HG03139 (cell line): Measurements from ENCODE around the gene ITGB4.

ENCODE experiments used
- ATAC-seq: cut with Tn5 transposase; IDR thresholded peaks from one replicate; pipeline ENCODE4 v1.9.1; 2021; ENCODE audit not compliant: unreplicated experiment

The ITGB4 gene

DNA sequence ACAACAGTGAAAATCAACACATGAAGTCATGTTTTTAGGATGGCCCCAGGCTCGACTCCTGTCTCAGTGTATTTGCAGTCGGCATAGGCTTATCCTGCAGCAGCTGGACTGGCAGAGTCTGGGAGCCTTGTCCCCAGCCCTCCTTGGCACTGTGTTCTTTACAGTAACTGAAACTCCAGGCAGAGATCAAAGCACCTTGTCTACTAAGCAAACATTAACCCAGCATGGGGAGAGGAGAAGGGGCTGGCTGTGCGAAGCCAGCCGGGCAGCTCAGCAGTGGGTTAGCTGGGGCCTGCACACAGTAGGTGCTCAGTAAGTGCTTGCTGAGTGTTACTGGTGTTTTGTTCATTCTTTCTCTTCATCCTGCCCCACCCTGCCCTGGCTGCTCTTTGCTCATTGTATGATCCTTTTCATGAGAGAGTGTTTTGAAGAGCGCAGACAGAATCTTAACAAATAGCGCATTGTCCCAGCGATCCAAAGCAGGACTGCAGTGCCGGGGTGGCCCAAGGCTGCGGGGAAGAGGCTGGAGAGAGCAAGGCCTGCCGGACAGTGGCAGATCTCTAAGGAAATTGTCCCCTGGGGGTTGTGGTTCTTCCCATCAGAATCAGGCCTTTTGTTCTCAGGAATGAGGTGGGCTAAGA, 23.5 kb upstream of the ITGB4 start:
- no peak for ATAC-seq

DNA sequence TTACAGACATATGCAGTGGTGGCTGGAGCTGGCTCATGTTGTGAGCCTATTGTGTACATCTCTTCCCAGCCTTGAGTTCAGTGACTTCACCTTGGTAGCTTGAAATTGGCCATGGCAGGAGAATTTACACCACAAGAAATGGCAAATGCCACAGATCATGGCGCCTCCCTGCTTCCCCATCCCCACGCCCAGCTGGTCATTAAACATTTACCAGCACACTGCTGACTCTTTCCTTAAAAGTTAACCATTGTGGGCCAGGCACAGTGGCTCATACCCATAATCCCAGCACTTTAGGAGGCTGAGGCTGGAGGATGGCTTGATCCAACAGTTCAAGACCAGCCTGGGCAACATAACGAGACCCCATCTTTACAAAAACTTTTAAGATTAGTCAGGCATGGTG, 22.6 kb upstream of the ITGB4 start:
- no peak for ATAC-seq

DNA sequence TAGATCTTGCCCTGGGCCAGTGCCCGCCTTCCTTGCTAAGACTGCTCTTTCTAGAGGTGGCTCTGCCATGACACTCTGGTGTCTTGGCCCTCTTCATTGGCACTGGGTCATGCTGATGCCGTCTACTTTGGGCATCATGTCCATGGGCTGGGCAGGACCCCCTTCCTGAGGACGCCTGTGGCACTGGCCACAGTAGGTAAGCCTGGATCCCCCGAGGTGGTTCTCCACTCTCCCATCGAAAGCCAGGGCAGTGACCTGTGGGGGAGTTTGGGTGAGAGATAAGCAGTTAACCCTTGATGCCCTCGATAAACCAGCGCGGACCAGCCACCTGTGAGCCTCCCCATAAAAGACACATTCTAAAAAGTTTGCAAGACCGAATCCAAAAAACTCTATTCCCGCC, 20.0 kb upstream of the ITGB4 start:
- no peak for ATAC-seq

DNA sequence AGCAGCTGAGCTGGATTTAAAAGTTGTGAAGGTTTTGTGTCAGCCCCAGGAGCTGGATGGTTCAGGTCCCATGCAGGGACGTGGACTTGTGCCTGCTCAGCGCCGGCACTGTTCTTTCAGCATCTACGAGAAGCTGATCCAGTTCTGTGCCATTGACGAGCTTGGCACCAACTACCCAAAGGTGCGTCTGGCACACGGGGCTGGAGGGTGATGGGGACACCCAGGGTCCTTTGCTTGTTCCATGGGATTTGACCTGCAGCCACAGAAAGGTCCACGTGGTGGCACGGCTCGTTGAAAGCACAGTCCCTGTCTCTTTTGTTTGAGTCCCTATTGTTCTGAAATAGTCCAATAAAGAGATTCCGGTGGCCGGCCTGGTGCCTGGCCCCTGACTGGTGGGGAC, 18.1 kb upstream of the ITGB4 start:
- ATAC-seq: no peak

DNA sequence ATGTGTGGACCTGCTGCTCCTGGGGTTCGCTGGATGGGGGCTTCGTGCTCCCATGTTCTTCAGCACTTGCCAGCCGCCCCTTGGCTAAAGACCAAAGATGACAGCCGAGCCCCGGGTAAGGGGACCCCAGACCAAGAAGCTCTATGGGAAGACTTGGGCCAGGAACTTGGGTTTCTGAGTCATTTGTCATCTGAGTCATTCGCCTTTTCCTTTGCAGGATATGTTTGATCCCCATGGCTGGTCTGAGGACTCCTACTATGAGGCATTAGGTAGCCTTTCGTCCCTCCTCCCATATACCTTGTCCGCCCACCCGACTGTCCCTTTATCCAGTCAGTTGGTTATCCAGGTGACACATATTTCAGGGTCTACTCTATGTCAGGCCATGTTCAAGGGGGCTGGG, 17.7 kb upstream of the ITGB4 start:
- no peak for ATAC-seq

DNA sequence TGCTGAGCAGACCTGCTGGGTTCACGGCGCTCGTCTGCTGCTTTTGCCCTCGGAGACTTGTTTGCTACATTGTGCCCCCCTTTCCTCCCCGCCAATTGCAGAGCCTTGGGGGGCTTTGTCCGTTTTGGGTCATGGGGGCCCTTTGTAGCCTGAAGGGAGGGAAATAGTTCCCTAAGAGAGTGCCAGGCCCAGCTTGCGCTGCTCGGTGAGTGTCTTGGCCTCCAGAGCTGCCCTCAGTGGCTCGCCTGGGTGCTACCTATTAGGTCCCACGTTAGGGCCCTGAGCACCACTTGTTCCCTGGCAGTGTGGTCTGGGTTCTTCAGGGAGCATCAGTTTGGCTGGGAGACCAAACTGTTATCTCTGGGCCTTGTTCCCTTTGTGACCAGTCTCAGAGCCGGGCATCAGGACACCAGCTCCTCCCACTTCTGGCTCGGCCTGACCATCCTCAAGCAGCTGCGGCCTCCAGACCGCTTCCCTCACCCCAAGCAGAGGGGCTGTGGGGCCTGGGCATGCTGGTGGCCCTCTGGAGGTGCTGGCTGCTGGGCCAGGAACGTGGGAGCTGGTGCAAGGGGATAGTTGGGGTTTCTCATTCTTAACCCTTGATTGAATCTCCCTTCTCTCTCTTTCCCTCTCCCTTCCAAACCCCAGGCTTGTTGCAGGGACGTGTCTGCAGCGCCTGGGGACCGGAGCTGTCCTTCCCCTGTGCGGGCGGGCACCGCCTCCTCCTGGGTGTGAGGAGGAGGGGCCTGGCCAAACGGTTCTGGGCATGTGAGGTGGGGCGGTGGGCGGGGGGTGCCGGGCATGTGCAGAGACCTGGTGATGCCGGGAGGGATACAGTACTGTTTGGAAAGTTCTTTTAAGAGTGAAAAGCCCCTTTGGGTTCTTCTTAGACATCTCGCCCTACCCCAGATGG, 16.0 kb upstream of the ITGB4 start:
- ATAC-seq: no peak

DNA sequence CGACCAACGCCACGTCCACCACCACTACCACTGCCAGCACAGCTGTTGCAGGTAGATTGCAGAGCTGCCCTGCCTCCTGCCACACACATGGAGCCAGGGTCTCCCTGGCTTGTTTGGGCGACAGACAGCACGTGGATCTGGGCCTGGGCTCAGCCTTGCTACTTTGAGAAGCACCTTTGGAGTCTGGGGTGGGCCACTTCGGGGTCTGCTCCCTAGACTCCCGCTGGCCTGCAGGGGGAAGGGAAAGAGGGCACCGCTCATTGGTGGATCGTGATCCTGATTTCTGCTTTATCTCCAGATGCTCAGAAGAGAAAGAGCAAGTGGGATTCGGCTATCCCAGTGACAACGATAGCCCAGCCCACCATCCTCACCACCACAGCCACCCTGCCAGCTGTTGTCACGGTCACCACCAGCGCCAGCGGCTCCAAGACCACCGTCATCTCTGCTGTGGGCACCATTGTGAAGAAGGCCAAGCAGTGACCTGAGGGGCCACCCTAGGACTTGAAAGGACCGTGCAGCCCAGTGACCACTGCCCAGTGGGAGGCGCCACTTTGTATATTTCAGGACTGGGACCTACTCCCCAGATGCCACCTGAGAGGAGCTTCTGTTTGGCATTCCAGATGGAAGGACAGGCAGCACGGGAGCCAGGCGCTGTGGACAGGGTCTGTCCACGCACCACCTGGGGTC, 15.1 kb upstream of the ITGB4 start:
- no peak for ATAC-seq

DNA sequence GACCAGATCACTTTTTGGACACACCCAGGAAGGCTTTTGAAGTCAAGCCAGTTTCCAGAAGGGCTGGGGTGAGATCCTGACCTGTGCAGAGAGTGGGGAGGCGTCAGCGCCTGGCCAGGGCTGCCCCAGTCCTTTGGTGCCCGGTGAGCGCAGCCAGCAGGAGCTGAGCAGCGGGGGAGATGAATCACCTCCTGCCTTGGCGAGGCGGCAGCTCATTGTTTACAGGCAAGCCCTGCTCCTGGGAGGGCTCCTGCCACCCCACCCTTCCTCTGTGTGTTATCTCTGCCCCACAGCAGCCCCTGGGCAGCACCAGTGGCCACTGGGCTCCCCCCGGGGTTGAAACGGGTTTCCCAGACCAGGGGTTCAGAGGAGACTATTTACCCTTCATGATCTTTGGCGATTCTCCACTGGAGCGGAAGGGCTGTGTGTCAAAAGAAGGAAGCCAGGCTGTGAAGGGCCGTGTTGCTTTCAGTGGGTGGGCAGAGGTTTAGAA, 14.1 kb upstream of the ITGB4 start:
- no peak for ATAC-seq

DNA sequence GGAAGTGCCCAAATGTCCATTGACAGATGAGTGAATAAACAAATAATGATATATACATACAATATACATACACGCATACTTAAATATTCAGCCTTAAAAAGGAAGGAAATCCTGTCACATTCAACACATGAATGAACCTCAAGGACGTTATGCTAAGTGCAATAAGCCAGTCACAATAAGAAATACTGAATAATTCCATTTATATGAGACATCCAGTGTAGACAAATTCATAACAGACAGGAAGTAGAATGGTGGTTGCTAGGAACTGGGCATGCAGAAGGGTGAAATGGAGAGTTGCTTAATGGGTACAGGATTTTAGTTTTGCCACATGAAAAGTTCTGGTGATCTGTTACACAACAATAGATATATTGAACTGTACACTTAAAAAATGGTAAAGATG, 8.8 kb upstream of the ITGB4 start:
- no peak for ATAC-seq

DNA sequence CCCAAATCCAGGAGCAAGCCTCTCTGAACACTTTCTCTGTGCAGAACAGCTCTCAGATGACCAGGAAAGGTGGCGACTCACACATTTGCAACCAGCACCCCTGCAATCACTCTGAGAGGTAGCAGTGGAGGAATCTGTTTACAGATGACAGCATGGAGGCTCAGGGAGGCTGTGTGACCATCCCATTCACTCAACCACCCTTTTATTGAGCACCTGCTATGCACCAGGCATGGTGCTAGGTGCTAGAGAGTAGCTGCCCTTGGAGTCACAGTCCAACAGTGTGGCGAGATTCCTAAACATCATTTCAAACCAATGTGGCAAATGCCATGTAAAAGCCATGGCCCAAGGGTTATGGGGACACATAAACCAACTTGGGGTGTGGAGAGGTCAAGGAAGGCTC, 1.5 kb upstream of the ITGB4 start:
- ATAC-seq: no peak

DNA sequence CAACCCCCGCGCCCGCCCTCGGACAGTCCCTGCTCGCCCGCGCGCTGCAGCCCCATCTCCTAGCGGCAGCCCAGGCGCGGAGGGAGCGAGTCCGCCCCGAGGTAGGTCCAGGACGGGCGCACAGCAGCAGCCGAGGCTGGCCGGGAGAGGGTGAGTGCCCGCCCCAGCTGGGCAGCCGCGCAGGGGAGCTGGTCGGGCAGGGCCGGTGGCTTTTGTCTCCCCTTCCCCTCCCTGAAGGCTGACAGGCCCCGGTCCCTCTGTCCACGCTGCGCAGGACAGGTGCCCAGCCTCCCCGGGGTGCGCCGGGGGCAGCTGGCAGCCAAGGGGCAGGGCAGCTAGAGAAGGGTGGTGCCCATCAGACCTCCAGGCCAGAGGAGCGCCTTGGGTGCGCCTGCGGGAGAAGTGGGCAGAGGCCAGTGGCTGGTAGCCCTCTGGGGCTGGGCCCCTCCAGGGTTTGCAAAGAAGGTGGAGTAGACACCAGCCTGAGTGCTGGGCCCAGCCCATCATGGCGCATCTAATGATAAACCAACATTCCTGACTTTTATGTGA, 278 bp downstream of the ITGB4 start:
- no peak for ATAC-seq

DNA sequence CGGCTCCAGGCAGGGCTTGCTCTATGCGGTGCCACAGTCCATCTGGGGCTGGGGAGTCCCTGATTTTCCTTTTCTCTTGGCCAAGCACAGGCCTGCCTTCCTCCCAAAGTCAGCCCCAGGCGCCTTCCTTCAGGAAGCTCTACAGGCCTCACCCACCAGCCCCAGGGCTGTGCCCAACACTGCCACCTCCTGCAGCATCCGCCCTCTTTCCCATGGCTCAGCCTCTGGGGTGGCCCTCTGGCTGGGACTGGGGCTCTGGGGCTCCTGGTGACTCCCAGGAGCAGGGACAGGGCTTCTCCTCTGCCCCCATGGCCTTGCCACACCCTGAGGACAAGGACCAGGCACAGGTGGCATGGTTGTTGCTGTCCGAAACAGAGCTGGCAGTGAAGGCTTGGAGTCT, 817 bp downstream of the ITGB4 start:
- no peak for ATAC-seq

DNA sequence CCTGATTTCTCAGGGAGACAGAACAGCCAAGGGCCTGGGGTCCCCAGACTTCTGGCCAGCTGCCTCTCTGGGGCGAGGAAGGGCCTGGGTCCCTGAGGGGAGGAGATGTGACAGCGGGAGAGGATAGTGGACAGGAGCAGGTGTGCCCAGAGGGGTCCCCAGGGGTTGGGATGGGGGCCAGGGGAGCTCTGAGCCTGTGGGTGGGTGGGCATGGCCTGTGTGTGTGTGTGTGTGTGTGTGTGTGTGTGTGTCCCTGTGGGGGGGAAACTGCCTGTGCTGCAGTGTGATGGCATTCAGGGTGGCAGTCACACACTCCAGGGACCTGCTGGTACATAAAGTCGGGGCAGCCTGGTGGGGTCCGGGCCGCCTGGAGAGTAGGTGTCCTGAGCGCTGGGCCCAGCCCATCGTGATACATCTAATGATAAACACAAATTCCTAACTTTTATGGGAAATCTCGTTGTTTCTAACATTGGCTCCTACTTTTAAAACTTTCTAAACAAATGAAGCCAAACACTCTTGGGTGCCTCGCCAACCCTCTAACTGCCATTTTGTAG, 1.4 kb downstream of the ITGB4 start:
- ATAC-seq: no peak

DNA sequence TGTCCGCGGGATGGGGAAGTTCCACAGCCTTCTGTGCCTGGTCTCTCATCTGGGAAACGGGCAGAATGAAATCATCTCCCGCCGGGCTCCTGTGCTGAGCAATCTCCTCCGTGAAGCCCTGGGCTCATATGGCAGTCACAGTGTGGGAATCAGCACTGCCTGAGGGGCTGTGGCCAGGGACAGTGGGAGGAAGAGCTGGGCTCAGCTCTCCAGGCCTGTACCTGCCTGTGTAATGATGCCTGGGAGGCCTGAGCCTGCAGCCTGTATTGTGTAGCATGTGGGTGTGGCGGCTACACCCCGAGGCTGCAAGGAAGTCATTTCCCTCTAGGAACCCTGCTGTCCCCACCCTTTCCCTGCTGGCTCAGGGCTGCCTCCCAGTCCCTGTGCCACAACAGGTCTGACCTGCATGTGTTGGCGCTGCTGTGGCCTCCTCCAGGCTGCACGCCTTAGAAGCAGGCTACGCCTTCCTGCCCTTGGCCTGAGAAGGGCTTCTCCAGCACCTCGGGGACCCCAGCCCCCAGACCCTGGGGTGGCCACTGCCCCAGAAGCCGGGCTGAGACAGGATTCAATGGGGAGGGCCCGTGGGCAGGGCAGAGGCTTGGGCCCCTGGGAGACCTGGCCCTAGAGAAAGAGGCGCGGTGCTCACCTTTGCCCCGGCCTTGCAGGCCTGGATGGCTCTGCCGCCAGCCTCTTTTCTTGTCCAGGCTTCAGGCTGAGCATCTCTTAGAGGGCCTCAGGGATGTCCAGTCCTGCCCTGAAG, 2.1 kb downstream of the ITGB4 start:
- no peak for ATAC-seq

DNA sequence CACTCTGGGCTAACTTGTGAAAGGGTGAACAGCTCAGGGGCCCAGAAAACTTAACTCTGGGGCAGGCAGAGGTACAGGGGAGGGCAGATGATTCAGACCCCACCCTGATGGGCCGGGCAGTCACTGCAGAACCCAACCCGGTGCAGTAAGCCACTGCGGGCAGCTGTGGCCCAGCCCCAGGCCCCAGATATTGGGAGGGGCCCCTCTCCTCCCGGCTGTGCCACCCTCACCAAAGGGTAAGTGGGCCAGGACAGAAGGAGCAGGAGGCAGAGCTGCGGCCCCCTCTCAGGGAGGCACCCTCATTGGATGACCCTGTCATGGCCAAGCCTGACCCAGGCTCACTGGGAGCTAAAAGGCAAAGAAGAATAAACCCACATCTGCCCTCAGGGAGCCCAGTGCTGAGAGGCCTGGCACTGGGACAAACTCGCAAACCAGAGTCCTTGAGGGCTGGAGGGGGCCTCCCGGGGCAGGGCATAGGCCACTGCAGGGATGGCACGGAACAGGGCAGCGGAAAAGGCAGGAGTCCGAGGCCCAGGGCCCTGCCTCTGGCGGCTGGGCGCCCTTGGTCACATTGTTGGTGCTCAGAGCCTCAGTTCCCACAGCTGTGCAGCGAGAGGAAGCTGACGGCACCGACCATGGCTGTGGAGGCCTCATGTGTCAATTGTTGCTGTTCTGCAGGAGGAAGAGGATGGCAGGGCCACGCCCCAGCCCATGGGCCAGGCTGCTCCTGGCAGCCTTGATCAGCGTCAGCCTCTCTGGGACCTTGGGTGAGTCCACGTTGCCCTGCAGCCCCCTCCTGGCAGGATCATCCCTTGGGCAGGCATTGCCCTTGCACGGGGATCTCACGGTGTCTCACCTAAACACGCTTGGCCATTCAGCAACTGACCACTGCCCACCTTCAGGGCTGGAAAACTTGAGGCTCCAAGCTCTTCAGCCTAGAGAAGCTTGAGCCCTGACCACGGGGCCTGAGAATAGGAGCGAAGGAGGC, 3.1 kb downstream of the ITGB4 start:
- no peak for ATAC-seq

DNA sequence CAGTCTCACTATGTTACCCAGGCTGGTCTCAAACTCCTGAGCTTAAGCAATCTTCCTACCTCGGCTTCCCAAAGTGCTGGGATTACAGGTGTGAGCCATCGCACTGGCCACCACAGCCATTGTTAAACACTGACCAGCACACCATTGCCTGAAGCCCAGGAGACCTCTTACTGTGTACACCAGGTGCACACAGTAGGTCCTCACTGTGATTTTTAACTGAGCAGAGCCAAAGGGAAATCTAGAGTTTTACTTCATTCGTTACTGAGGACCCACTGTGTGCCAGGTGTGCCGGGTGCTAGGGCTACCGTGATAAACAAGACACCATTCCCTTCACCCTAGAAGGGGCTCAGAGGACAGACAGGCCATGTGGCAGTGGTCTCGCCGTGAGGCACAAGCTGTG, 4.2 kb downstream of the ITGB4 start:
- ATAC-seq: no peak

DNA sequence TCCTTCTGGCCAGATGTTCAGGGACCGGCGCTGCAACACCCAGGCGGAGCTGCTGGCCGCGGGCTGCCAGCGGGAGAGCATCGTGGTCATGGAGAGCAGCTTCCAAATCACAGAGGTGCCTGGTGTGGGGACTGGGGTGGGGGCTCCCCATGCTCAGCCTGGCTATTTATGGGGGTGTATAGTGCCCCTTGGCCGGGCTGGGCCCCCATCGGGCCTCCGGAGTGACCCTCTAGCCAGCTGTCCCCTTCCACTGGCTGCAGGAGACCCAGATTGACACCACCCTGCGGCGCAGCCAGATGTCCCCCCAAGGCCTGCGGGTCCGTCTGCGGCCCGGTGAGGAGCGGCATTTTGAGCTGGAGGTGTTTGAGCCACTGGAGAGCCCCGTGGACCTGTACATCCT, 6.1 kb downstream of the ITGB4 start:
- no peak for ATAC-seq

DNA sequence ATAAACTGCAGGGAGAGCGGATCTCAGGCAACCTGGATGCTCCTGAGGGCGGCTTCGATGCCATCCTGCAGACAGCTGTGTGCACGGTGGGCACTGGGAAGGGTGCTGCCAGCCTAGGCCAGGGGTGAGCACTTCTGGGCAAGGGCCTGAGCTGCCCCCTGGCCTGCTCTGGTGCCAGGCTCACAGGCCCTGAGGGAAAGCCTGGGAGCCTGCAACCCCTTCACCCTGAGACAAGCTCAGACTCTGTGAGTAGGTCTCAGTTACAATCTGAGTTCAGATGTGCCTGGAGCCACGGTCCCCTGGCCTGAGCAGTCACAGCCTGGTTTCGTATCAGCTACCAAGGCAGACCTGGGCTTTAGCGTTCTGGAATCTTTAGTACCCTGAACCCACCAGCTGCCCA, 8.1 kb downstream of the ITGB4 start:
- no peak for ATAC-seq

DNA sequence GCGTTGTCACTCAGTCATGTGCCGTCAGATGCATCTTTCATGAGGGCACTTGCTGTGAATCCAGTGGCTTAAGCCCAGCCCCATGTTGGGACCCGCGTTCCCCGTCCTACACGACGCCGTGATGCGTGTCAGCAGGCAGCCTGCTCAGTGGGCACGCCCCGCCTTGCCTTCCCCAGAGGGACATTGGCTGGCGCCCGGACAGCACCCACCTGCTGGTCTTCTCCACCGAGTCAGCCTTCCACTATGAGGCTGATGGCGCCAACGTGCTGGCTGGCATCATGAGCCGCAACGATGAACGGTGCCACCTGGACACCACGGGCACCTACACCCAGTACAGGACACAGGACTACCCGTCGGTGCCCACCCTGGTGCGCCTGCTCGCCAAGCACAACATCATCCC, 8.8 kb downstream of the ITGB4 start:
- no peak for ATAC-seq
